Measurements from ENCODE around the gene SEPTIN1.
"Not testable (repeated sequence)": the region's sequence is repeated elsewhere in the genome, so short reads cannot be mapped to it uniquely, and the experiment has no call there.

SEPTIN1 gene

DNA sequence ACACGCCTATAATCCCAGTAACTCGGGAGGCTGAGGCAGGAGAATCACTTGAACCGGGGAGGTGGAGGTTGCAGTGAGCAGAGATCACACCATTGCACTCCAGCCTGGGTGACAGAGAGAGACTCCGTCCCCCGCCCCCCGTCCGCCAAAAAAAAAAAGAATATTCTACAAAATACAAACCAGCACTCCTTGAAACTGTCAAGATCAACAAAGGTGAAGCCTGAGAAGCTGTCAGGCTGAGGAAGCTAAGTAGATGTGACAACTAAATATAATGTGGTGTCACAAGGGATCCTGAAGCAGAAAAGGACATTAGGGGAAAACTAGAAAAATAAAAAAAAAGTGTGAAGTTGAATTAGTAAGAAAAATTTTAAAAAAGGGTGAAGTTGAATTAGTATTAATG is 33.4 kb downstream of the SEPTIN1 start:
- CTCF ChIA-PET = interaction anchor here (1.0 to 1.2 kb wide), 2 partner anchors 13 to 61 kb away, joined by 3 read pairs; no protein-coding TSS in a partner anchor
- DNase-seq (ENCODE audit: extremely low spot score) = no peak
- TF ChIP-seq, protein P1, sequence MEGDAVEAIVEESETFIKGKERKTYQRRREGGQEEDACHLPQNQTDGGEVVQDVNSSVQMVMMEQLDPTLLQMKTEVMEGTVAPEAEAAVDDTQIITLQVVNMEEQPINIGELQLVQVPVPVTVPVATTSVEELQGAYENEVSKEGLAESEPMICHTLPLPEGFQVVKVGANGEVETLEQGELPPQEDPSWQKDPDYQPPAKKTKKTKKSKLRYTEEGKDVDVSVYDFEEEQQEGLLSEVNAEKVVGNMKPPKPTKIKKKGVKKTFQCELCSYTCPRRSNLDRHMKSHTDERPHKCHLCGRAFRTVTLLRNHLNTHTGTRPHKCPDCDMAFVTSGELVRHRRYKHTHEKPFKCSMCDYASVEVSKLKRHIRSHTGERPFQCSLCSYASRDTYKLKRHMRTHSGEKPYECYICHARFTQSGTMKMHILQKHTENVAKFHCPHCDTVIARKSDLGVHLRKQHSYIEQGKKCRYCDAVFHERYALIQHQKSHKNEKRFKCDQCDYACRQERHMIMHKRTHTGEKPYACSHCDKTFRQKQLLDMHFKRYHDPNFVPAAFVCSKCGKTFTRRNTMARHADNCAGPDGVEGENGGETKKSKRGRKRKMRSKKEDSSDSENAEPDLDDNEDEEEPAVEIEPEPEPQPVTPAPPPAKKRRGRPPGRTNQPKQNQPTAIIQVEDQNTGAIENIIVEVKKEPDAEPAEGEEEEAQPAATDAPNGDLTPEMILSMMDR (IDR thresholded peaks at IDR 0.05; ENCODE audit: control extremely low read depth, extremely low read depth, low read depth, missing control alignments) = no peak
- POLR2A ChIA-PET = no interaction called here

DNA sequence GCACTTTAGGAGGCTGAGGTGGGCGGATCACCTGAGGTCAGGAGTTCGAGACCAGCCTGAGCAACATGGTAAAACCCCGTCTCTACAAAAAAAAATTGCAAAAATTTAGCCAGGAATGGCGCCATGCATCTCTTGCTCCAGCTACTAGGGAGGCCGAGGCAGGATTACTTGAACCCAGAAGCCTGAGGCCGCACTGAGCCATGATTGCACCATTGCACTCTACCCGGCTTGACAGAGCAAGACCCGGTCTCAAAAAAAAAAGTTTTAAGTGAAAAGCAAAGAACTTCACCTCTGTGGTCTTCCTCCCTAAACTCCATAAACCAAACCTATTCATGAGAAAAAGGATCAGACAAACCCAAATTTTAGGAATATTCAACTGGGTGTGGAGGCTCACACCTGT is 34.2 kb downstream of the SEPTIN1 start:
- CTCF ChIA-PET = interaction anchor here (1.3 to 2.3 kb wide), 2 partner anchors 10 to 23 kb away, joined by 3 to 6 read pairs; no protein-coding TSS in a partner anchor
- POLR2A ChIA-PET = no interaction called here
- no peak for DNase-seq (ENCODE audit: extremely low spot score)
- TF ChIP-seq, protein P1 (IDR thresholded peaks at IDR 0.05; ENCODE audit: control extremely low read depth, extremely low read depth, low read depth, missing control alignments) = no peak

DNA sequence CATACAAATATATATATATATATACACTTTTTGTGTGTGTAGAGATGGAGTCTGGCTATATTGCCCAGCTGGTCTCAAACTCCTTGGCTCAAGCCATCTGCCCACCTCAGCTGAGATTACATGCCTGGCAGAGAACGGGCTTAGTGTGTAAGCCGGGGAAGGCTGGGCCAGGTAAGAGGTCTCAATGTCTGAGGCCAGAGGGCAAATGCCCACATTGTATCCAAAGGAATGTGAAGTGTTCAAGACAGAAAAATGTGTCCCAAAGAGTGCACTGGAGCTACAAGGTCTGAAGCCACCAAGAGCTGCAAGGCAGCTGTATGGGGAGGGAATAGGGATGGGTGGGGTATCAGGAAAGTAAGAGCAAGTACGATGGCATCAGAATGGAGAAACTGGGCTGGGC is 36.1 kb downstream of the SEPTIN1 start:
- DNase-seq (ENCODE audit: extremely low spot score) = no peak
- TF ChIP-seq, protein P1 (IDR thresholded peaks at IDR 0.05; ENCODE audit: control extremely low read depth, extremely low read depth, low read depth, missing control alignments) = no peak
- POLR2A ChIA-PET = no interaction called here
- CTCF ChIA-PET = interaction anchor here (2.3 kb wide), 1 partner anchor 25 kb away, joined by 6 read pairs; no protein-coding TSS in a partner anchor

DNA sequence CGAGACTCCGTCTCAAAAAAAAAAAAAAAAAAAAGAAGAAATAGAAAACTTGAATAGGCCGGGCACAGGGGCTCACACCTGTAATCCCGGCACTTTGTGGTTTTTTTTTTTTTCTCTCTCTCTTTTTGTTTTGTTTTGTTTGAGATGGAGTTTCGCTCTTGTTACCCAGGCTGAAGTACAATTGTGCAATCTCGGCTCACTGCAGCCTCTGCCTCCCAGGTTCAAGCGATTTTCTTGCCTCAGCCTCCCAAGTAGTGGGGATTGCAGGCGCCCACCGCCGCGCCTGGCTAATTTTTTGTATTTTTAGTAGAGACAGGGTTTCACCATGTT is 38.9 kb downstream of the SEPTIN1 start:
- POLR2A ChIA-PET; DNase-seq (ENCODE audit: extremely low spot score): not testable (repeated sequence)
- CTCF ChIA-PET = interaction anchor here (1.2 to 3.3 kb wide), 3 partner anchors 9 to 66 kb away, joined by 3 to 10 read pairs (median 4); partner anchors contain the start of gene CD2BP2

DNA sequence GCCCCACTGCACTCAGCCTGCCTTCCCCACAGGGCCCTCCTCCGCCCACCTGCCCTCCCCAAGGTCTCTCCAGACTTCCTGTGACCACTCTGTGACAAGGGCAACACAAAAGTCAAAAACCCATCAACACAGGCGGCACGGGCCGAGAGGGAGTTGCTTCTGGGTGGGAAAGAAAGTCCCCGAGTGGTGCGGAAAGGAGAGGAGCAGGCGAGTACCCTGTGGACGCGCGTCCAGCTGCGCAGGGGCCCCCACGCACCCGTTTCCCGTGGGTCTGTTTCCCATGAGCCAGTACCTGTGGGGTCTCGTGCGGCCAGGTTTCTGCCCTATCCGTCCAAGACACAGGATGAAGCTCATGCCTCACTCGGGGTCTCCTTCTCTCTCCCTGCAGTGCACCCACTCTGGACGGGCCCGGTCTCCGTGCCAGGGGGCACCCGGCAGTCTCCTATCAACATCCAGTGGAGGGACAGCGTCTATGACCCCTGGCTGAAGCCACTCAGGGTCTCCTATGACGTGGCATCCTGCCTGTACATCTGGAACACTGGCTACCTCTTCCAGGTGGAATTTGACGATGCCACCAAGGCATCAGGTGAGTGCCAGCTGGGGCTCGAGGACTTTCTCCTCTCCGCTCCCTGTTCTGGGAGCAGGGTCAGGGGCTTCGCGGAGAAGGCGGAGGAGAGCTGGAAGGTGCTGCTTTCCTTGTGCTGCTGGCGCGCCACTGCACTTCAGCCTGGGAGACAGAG is 39.4 kb downstream of the SEPTIN1 start:
- no peak for DNase-seq (ENCODE audit: extremely low spot score)
- TF ChIP-seq, protein P1 (IDR thresholded peaks at IDR 0.05; ENCODE audit: control extremely low read depth, extremely low read depth, low read depth, missing control alignments) = no peak
- ChIA-PET CTCF (interaction anchor here (1.2 to 3.3 kb wide), 3 partner anchors 10 to 67 kb away, joined by 3 to 10 read pairs (median 4); partner anchors contain the start of gene CD2BP2), POLR2A (no interaction called here)

DNA sequence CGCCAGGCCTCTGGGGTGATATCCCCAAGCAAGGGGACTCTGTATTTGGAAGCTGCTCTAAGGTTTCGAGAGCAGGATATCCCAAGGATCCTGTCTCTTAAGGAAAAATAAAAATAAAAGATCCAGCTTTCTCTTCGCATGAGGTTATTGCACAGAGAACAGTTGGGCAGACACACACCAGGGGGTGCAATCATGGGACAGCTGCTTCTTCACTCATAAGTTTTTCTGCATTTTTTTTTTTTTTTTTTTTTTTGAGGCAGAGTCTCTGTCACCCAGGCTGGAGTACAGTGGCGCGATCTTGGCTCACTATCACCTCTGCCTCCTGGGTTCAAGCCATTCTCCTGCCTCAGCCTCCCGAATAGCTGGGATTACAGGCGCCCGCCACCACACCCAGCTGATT is 40.4 kb downstream of the SEPTIN1 start:
- CTCF ChIA-PET; POLR2A ChIA-PET; DNase-seq (ENCODE audit: extremely low spot score): not testable (repeated sequence)

DNA sequence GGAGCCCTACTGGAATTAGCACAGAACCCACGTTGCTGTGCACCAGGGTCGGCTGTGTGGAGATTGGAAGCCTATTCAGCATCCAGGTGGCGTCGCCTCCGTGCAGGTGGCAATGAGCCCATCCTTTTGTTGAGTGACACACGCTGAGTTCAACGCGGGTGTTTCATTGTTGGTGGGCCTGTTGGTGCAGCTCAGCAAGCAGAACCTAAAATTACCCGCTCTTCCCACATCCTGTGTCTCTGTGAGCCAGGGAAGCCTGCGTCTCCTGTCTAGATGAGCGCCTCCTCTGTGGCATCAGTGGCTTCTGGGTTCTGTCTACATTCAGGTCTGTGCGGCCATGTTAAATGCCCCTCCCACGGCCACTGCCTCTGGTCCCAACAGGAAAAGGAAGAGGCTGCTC is 41.7 kb downstream of the SEPTIN1 start:
- DNase-seq (ENCODE audit: extremely low spot score) = no peak
- TF ChIP-seq, protein P1 (IDR thresholded peaks at IDR 0.05; ENCODE audit: control extremely low read depth, extremely low read depth, low read depth, missing control alignments) = no peak
- POLR2A ChIA-PET = interaction anchor here (0.7 kb wide), 1 partner anchor 32 kb away, joined by 12 read pairs; no protein-coding TSS in a partner anchor
- CTCF ChIA-PET = no interaction called here

DNA sequence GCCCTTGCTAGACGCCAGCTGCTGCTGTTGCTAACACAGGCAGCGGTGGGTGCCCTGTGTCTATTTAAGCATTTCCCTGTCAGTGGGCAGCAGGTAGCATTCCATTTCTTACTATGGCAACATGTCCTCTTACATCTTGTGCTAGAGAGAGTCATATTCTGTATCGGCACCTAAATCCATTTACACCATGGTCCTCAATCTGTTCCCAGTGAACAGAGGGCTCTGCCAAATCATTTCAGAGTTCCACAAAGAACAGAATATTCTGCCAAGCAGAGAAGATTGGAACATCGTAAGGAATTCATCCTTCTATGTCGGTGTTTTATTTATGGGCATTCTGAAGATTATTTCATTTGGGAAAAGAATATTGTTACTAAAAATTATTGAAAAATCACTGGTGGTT is 43.6 kb downstream of the SEPTIN1 start:
- DNase-seq (ENCODE audit: extremely low spot score); POLR2A ChIA-PET: not testable (repeated sequence)
- CTCF ChIA-PET = interaction anchor here (1.0 kb wide), 1 partner anchor 9 kb away, joined by 3 read pairs; no protein-coding TSS in a partner anchor

DNA sequence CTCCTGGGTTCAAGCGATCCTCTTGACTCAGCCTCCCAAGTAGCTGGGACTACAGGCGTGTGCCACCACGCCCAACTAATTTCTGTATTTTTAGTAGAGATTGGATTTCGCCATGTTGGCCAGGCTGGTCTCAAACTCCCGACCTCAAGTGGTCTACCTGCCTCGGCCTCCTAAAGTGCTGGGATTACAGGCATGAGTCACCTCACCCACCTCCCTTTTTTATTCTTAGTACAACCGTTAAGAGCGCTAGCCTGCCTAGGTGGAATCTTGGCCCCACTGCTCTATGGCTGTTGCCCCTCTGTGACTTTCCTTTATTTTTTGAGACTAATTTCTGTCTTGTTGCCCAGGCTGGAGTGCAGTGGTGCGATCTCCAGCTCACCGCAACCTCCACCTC is 44.4 kb downstream of the SEPTIN1 start:
- DNase-seq (ENCODE audit: extremely low spot score); POLR2A ChIA-PET: not testable (repeated sequence)
- CTCF ChIA-PET = interaction anchor here (1.0 kb wide), 1 partner anchor 9 kb away, joined by 3 read pairs; no protein-coding TSS in a partner anchor
